Esophagus squamous epithelium (tissue), 5 donors: ENCODE measurements around the gene ZNF33A. TPM values are rescaled to one million over a fixed set of nuclear protein-coding genes. Genes with fewer than 3 reads are reported as not detected.

Experiments used
- DNase-seq: peaks from one replicate; lab custom pipeline; 2025; lab: John Stamatoyannopoulos, UW
- H3K27ac ChIP-seq, 4 donors: fragments of 200-600 bp; sonication (generic); one replicate each; pipeline ENCODE4 v1.5.1; 2016 to 2019; ENCODE audit warnings: mild to moderate bottlenecking in 1 of 4
- H3K27me3 ChIP-seq, 4 donors: fragments of 200-600 bp; sonication (generic); 1 replicate in 3 of 4; 2 replicates in 1 of 4; pipeline versions ENCODE4 v1.5.1 to v1.6.0; 2017 to 2021; ENCODE audit warnings: antibody characterized with exemption in 1 of 4
- H3K36me3 ChIP-seq, 3 donors: fragments of 200-600 bp; sonication (generic); one replicate each; pipeline ENCODE4 v1.5.1; 2016 to 2019
- H3K4me1 ChIP-seq, 3 donors: fragments of 200-600 bp; sonication (generic); one replicate each; pipeline ENCODE4 v1.5.1; 2017 to 2019
- H3K4me3 ChIP-seq, 4 donors: fragments of 200-600 bp; sonication (generic); 1 replicate in 3 of 4; 2 replicates in 1 of 4; pipeline ENCODE4 v1.5.1; 2016 to 2019; ENCODE audit warnings: mild to moderate bottlenecking in 2 of 4, moderate library complexity in 1 of 4
- H3K9me3 ChIP-seq, 3 donors: fragments of 200-600 bp; sonication (generic); one replicate each; pipeline ENCODE4 v1.5.1; 2016 to 2019
- CTCF ChIP-seq, 6 experiments: fragments of 450-650 bp in 4 of 6; fragments of 200-600 bp in 2 of 6; sonication (generic) in 2 of 6; IDR thresholded peaks; one replicate each; pipeline ENCODE4 v1.5.1; 2016 to 2019; ENCODE audit warnings: antibody characterized with exemption in 6 of 6, mild to moderate bottlenecking in 4 of 6, moderate library complexity in 4 of 6
- POLR2A ChIP-seq, 4 donors: fragments of 450-650 bp; IDR thresholded peaks; one replicate each; pipeline ENCODE4 v1.6.1; 2017; ENCODE audit warnings: antibody characterized with exemption in 4 of 4, mild to moderate bottlenecking in 4 of 4, moderate library complexity in 3 of 4
- WGBS, 2 donors: methylation state at CpG; one replicate each; pipeline ENCODE4 v1.1.5; 2018; 5-methylcytosine and 5-hydroxymethylcytosine counted together
- intact Hi-C: fragments of 100-400 bp; cut with DNase I; formaldehyde crosslinking; loops from one replicate; pipeline ENCODE4 v1.15.0; 2022
- total RNA-seq, 4 donors: library from RNA; depleted of rRNA; stranded (reverse); fragments of >200 nt; gene quantifications; one replicate each; pipeline ENCODE4 v1.1.0, GENCODE V29; 2016
- donor health status: DM: yes; HTN: yes; CAD: no.

The ZNF33A gene
- total RNA-seq, 4 donors from 2014 or later: 16.5 to 31.1 (median 17.6) TPM

GRCh38 chr10:38025283-38025682 is 14.8 kb downstream of the ZNF33A start:
- no peak for TF ChIP-seq CTCF (IDR thresholded peaks at IDR 0.05)
- TF ChIP-seq POLR2A (IDR thresholded peaks at IDR 0.05): no peak
- Histone ChIP-seq H3K27me3 (no peaks in the 10 kb centered on the region), H3K36me3 (peaks cover 0 to 99% (median 0%) of the 10 kb centered on the region in 3 donors), H3K4me1 (no peaks in the 10 kb centered on the region), H3K27ac (no peak overlapping the region), H3K4me3 (no peak overlapping the region), H3K9me3 (no peaks in the 10 kb centered on the region)
- intact Hi-C loops: no loop called here
- DNase-seq: no peak
- 75 to 77% methylated on average over 2 to 3 of the region's 3 CpGs for whole genome bisulfite sequencing, 2 donors

DNA sequence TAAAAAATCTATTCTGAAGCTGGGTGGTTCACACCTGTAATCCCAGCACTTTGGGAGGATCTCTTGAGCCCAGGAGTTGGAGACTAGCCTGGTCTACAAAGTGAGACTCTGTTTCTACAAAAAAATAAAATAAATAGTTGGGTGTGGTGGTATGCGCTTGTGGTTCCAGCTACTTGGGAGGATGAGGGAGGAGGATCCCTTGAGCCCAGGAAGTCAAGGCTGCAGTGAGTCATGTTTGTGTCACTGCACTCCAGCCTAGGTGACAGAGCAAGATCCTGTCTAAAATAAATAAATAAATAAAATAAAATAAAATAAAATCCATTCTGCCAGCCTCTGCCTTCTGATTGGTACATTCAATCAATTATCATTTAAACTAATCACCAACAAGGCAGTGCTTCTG is 17.5 kb downstream of the ZNF33A start:
- no peak overlapping the region for H3K4me3 ChIP-seq
- no peak overlapping the region for H3K27ac ChIP-seq
- H3K9me3 ChIP-seq: no peaks in the 10 kb centered on the region
- DNase-seq: no peak
- no peaks in the 10 kb centered on the region for H3K27me3 ChIP-seq
- WGBS, 2 donors: 79 to 94% methylated on average over 1 of the region's 1 CpG
- TF ChIP-seq POLR2A (IDR thresholded peaks at IDR 0.05): no peak
- TF ChIP-seq CTCF (IDR thresholded peaks at IDR 0.05): no peak
- intact Hi-C loops: no loop called here
- peaks cover 0 to 99% (median 0%) of the 10 kb centered on the region in 3 donors for H3K36me3 ChIP-seq
- no peaks in the 10 kb centered on the region for H3K4me1 ChIP-seq

GRCh38 chr10:38032886-38033285 is 22.4 kb downstream of the ZNF33A start:
- WGBS, 2 donors: 47 to 52% methylated on average over 5 of the region's 5 CpGs
- peak overlapping the region in 1 of 4 donors; percentile 53 for H3K27ac ChIP-seq
- no peaks in the 10 kb centered on the region for H3K4me1 ChIP-seq
- no peak for DNase-seq
- no peak for TF ChIP-seq CTCF (IDR thresholded peaks at IDR 0.05)
- no peak for TF ChIP-seq POLR2A (IDR thresholded peaks at IDR 0.05)
- H3K27me3 ChIP-seq: no peaks in the 10 kb centered on the region
- no peak overlapping the region for H3K4me3 ChIP-seq
- no peaks in the 10 kb centered on the region for H3K9me3 ChIP-seq
- intact Hi-C loops: no loop called here
- peaks cover 0 to 100% (median 0%) of the 10 kb centered on the region in 3 donors for H3K36me3 ChIP-seq

- H3K27ac ChIP-seq: no peak overlapping the region
- no peak for DNase-seq
- intact Hi-C loops: no loop called here
- TF ChIP-seq POLR2A (IDR thresholded peaks at IDR 0.05) (no peak), CTCF (IDR thresholded peaks at IDR 0.05) (no peak)
- 74 to 89% methylated on average over 7 of the region's 7 CpGs for WGBS, 2 donors
- no peaks in the 10 kb centered on the region for H3K27me3 ChIP-seq
- H3K36me3 ChIP-seq: peaks cover 0 to 91% (median 0%) of the 10 kb centered on the region in 3 donors
- H3K4me1 ChIP-seq: no peaks in the 10 kb centered on the region
- H3K4me3 ChIP-seq: peak overlapping the region in 1 of 4 donors; percentile 37
- peaks cover 0 to 7% (median 0%) of the 10 kb centered on the region in 3 donors for H3K9me3 ChIP-seq
Measured at GRCh38 chr10:38038107-38038931, 27.8 kb downstream of the ZNF33A start.

- H3K27ac ChIP-seq: no peak overlapping the region
- no peak for DNase-seq
- TF ChIP-seq CTCF (IDR thresholded peaks at IDR 0.05) (no peak), POLR2A (IDR thresholded peaks at IDR 0.05) (no peak)
- H3K4me3 ChIP-seq: no peak overlapping the region
- peaks cover 0 to 91% (median 0%) of the 10 kb centered on the region in 3 donors for H3K36me3 ChIP-seq
- peaks cover 0 to 7% (median 0%) of the 10 kb centered on the region in 3 donors for H3K9me3 ChIP-seq
- intact Hi-C loops: no loop called here
- H3K4me1 ChIP-seq: no peaks in the 10 kb centered on the region
- H3K27me3 ChIP-seq: no peaks in the 10 kb centered on the region
Measured at GRCh38 chr10:38038932-38039245, 28.4 kb downstream of the ZNF33A start.
